GM21529 (cell line): ENCODE data around the gene CDC42SE1.

Experiments used
- ATAC-seq: cut with Tn5 transposase; IDR thresholded peaks from one replicate; pipeline ENCODE4 v1.9.1; 2021; ENCODE audit not compliant: unreplicated experiment

The CDC42SE1 gene

GRCh38 chr1:151054971-151055547 is 4.4 kb downstream of the CDC42SE1 start:
- ATAC-seq: no peak

GRCh38 chr1:151051356-151052009 is 7.9 kb downstream of the CDC42SE1 start:
- no peak for ATAC-seq

- ATAC-seq: no peak
Measured at GRCh38 chr1:151050051-151050688, 9.3 kb downstream of the CDC42SE1 start.

DNA sequence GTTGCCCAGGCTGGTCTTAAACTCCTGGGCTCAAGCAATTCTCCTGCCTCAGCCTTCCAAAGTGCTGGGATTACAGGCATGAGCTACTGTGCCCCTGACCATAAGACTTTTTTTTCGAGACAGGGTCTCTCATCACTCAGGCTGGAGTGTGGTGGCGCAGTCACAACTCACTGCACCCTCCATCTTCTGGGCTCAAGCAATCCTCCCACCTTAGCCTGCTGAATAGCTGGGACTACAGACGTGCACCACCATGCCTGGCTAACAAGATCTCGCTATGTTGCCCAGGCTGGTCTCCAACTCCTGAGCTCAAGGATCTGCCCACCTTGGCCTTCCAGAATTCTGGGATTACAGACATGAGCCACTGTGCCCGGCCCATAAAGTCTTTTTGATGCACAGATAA is 10.0 kb downstream of the CDC42SE1 start:
- no peak for ATAC-seq

DNA sequence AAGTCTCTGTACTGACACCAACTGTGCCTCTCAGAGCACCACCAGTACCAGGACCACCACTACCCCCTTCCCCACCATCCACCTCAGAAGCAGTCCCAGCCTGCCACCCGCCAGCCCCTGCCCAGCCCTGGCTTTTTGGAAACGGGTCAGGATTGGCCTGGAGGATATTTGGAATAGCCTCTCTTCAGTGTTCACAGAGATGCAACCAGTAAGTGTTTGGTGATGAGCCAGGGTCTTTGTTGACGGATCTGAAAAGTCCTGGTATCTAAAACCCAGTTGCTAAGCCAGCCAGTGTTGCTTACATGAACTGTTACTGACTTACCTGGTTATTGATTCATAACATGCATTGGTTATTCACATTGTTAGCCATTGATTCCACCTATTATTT is 10.8 kb downstream of the CDC42SE1 start:
- ATAC-seq: no peak

- peak; percentile 70 for ATAC-seq
Measured at GRCh38 chr1:151047925-151048644, 11.3 kb downstream of the CDC42SE1 start.

DNA sequence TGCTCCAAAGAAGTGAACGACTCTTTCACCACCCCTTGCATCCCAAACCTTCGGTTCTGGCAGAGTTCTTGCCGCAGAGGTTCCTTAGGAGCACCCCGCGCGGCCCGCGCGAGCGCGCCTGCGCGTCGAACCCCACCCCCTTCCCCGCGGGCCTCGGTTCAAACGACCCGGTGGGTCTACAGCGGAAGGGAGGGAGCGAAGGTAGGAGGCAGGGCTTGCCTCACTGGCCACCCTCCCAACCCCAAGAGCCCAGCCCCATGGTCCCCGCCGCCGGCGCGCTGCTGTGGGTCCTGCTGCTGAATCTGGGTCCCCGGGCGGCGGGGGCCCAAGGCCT is 11.9 kb downstream of the CDC42SE1 start, which contains the start of gene C1orf56:
C1orf56 (plus strand) TSS at position 161 of the 334 bp plus-strand sequence; CDS start at position 258, 97 bp downstream.
- peak; percentile 43 for ATAC-seq

DNA sequence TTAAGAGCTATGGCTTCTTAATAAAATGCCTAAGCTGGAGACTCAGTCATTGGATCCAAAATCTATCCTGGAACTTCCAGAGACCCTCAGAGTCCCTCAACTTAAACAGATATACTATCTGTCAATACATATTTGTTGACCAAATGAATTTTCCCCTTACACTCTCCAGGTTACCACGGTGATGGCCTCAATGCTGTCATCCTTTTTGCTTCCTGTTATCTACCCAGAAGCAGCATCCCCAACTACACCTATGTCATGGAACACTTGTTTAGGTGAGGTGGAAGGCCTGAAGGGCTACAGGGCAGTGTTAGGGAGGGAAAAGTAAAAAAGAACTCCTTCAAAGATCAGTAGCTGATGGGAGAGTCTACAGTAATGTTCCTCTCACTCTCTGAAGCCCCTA is 16.3 kb downstream of the CDC42SE1 start:
- ATAC-seq: no peak

GRCh38 chr1:151039521-151039920 is 19.9 kb downstream of the CDC42SE1 start:
- no peak for ATAC-seq

- ATAC-seq: no peak
Measured at GRCh38 chr1:151037032-151037431, 22.4 kb downstream of the CDC42SE1 start.

DNA sequence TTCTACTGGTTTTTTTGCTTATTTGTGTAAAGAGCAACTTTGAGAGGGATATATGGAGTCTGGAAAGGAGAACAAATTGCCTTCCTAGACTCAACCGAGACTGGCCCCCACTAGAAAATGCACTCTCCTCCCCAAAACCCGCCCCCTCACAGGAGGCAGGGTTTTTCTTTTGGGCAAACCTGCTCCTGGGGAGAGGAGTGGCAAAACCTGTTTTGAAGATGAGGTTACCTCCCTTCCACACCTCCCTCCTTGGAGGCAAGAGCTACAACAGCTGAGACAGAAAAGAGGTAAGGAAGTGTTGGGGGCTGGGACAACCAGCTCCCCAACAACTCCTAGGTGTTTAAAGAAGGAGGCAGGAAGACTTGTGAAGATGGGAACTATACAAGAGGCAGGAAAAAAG is 23.1 kb downstream of the CDC42SE1 start, which contains the start of gene BNIPL:
BNIPL (plus strand) TSS at position 231 of the 400 bp plus-strand sequence; CDS start at position 371, 140 bp downstream.
- no peak for ATAC-seq

- ATAC-seq: no peak
Measured at GRCh38 chr1:151035167-151035566, 24.3 kb downstream of the CDC42SE1 start.

GRCh38 chr1:151032164-151032563 is 27.3 kb downstream of the CDC42SE1 start:
- ATAC-seq: no peak

DNA sequence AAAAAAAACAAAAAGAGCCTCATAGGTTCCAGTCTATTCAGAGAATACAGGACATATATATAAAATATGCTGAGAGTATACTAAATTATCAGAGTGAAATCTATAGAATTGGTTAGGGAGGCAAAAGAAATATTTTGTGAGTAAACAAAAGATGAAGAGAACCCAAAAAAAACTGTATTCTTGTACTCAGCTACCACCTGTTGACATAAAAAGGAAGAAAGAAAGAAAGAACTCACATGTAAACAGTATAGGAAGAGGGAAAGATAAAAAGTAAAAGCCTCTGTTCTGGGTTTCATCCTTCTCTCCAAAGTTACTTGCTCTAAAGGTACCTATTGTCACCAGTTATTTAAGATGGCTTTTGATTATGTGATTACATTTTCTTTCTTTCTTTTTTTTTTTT is 33.0 kb downstream of the CDC42SE1 start:
- no peak for ATAC-seq

- ATAC-seq: no peak
Measured at GRCh38 chr1:151024540-151025146, 34.8 kb downstream of the CDC42SE1 start.

- no peak for ATAC-seq
Measured at GRCh38 chr1:151013518-151013917, 45.9 kb downstream of the CDC42SE1 start.

- ATAC-seq: no peak
Measured at GRCh38 chr1:151012684-151013471, 46.5 kb downstream of the CDC42SE1 start.

- no peak for ATAC-seq
Measured at GRCh38 chr1:151011154-151011850, 48.1 kb downstream of the CDC42SE1 start.

DNA sequence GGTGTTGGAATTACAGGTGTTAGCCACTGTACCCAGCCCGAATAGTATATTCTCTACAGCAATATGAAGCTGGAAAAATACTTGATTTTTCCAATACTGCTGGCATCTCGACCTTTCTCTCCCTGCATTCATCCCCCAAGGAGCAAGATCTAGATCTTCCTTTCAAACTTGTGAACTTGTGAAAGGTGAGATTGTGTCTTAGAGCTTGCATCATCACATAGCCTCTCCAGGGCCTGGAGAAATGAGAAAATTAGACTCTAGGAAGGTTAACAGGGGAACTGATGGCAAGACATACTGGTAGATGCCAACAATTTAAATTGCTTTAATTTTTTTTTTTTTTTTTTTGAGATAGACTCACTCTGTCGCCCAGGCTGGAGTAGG is 49.1 kb downstream of the CDC42SE1 start:
- no peak for ATAC-seq
